Retinal pigment epithelial cell (primary cell): ENCODE results near the gene ADGRF1.
A peak's percentile ranks its signal among the peaks of the same experiment; 100 is the strongest.
"Not testable (repeated sequence)": the region's sequence is repeated elsewhere in the genome, so short reads cannot be mapped to it uniquely, and the experiment has no call there.

Experiments
- DNase-seq: peaks from one replicate; pipeline ENCODE4 v3.0.0-alpha.2; 2010; ENCODE audit warnings: low read depth
- H3K4me3 ChIP-seq: 2 replicates; pipeline ENCODE4 v1.5.1; 2011; ENCODE audit warnings: mild to moderate bottlenecking, low read length, control low read depth, moderate library complexity
- TF ChIP-seq, protein P1 (sequence below): conservative IDR thresholded peaks from 2 replicates; pipeline ENCODE4 v1.5.1; 2011; ENCODE audit warnings: low read depth, low read length, control low read depth, inconsistent platforms

Gene ADGRF1

DNA sequence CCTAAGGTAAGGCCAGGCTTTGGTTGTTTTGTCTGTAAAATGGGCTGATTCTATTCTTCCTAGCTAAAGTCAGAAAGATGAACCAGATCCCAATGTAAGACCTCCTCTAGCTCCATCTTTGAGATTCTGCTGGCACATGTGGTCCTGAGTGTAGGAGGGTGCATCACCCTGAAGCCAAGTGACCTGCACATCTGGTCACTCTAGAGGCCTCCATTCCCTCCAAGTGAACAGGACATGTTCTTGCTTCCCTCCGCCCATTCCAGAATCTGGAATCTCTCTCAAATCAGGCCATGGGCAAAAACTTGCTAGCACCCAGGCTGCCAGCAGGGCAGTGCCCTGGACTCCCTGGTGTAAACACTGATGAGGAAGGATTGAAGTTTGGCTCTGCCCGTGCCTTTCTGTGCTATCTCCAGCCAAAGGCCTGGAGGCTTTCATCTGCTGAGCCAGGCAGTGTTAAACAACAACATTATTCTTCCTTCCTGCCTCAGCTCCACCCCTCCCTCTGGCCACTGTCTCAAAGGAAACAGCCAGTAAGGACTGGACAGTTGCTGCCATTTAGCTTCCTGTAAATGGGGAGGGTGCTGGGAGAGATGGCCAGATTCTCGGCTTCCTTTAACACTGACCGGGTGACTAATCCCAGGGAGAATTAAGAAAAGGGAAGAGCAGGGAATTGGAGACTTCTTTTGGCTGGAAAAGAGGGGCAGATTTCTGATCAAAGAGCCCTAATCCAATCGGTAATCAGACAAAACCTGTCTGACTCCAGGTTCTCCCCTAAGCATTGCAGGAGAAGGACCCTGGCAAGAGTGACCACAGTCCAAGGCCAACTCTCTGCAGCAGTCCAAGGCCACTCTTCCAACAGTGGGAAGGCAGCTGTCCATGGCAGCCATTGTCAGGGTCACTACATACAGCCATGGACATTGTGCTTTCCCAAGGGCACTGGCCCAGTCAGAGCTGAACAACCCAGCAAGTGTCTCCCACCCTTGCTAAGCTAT is 19.5 kb upstream of the ADGRF1 start:
- TF ChIP-seq, protein P1, sequence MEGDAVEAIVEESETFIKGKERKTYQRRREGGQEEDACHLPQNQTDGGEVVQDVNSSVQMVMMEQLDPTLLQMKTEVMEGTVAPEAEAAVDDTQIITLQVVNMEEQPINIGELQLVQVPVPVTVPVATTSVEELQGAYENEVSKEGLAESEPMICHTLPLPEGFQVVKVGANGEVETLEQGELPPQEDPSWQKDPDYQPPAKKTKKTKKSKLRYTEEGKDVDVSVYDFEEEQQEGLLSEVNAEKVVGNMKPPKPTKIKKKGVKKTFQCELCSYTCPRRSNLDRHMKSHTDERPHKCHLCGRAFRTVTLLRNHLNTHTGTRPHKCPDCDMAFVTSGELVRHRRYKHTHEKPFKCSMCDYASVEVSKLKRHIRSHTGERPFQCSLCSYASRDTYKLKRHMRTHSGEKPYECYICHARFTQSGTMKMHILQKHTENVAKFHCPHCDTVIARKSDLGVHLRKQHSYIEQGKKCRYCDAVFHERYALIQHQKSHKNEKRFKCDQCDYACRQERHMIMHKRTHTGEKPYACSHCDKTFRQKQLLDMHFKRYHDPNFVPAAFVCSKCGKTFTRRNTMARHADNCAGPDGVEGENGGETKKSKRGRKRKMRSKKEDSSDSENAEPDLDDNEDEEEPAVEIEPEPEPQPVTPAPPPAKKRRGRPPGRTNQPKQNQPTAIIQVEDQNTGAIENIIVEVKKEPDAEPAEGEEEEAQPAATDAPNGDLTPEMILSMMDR, result no peak
- no peak overlapping the region for H3K4me3 ChIP-seq
- DNase-seq, result no peak

DNA sequence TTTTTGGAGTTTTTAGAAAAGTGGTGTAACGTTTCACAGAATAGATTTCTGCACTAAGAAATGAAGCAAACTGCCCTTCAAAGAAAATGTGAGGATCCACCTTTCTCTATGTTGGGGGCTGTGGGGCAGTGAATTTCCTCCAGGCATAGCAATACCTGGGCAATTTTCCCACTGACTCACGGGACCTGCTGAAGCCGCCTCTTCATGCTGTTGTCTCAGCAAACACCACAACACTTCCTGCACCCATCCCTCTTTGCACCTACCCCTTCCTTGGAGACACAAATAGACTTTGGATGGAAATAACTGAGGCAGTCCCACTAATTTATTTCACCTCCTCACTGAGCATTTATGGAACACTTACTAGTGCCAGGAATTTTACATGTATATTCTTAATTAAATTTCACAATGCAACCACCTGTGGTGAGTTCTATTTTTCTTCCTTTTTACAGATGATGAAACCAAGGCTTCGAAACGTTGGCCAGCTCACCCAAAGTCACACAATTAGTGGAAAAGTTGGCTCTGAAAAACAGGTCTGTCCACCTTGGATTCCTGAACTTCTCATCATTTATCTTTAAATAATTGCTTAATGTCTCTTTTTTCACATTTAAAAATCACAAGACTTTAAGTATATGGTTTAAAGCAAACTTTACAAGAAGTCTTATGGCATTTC is 17.2 kb upstream of the ADGRF1 start:
- no peak overlapping the region for H3K4me3 ChIP-seq
- no peak for DNase-seq
- TF ChIP-seq, protein P1, result no peak

DNA sequence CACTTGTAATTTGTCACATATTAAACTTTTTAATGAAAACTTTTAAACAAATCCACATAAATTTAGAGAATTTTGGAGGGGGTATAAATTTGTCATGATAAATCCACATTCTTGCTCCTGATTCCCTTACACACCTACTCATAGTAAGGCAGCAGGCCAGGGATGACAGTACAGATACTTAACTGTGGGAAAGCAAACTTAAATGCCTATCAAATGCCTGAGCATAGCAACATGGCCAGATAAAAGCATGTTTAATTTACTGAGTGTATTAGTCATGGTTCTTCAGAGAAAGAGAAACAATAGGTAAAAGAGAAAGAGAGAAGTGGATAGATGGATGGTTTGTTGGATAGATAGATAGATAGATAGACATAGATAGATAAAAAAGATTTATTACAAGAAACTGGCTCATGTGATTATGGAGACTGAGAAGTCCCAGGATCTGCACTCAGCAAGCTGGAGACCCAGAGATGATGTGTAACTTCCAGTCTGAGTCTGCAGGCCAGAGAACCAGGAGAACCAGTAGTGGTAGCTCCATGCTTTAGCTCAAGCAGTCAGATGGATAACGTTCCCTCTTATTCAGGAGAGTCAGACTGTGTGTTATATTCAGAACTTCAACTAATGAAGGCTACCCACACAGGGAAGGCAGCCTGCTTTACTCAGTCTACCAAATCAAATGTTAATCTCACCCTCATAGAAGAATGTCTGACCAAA is 15.9 kb upstream of the ADGRF1 start:
- H3K4me3 ChIP-seq, result no peak overlapping the region
- TF ChIP-seq, protein P1, result no peak
- peak; percentile 66 for DNase-seq

DNA sequence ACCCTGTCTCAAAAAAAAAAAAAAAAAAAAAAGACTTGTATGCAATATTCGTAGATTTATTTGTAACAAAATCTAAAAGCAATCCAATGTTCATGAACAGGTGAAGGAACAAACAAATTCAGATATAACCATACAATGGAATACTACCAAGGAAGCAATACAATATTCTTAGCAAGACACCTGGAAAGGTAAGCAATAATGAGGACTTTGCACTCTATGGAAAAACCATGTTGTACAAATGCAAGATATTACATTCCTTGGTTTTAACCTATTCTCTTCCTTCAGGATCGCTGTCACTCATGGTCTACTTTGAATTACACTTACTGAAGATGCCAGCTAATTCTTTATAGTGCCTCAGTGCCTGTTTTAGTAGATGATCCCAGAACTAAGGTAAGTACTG is 14.7 kb upstream of the ADGRF1 start:
- TF ChIP-seq, protein P1, result no peak
- no peak for DNase-seq
- no peak overlapping the region for H3K4me3 ChIP-seq

DNA sequence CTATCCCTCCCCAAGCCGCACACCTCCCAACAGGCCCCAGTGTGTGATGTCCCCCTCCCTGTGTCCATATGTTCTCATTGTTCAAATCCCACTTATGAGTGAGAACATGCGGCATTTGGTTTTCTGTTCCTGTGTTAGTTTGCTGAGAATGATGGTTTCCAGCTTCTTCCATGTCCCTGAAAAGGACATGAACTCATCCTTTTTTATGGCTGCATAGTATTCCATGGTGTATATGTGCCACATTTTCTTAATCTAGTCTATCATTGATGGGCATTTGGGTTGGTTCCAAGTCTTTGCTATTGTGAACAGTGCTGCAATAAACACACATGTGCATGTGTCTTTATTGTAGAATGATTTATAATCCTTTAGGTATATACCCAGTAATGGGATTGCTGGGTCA is 12.2 kb upstream of the ADGRF1 start:
- not testable (repeated sequence) for DNase-seq, H3K4me3 ChIP-seq

DNA sequence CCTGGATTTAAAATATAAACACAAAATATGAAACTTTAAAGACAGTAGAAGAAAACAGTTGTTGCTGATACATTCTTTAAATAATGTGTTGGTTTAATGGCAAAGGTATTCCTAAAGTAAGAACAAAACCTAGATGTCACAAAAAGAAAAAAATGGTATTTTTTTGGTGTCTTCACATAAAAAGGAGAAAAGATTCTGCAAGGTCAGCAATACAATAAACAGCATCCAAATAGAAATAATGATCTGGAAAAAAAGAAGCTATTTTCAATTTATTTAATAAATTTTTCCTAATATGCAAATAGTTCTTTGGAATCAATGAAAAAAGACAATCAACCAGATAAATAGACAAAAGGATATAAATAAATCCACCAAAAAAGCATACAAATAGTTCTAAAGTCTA is 6.5 kb upstream of the ADGRF1 start:
- no peak overlapping the region for H3K4me3 ChIP-seq
- TF ChIP-seq, protein P1, result no peak

More for the DNA sequence above, 6.5 kb upstream of the ADGRF1 start:
- no peak for DNase-seq
